Stimulated activated CD8-positive, alpha-beta memory T cell treated with anti-CD3 and anti-CD28 coated beads, Interleukin-7, amount 100 ng/mL, for 48 hours (primary cell): ENCODE data around the gene TCF12.
"Not testable (repeated sequence)": the region's sequence is repeated elsewhere in the genome, so short reads cannot be mapped to it uniquely, and the experiment has no call there.

ENCODE experiments used
- DNase-seq, 2 donors: peaks; one replicate each; pipeline ENCODE4 v3.0.0-alpha.2; 2020; ENCODE audit warnings: low read depth in 1 of 2; ENCODE audit errors: extremely low read depth in 1 of 2

The TCF12 gene

GRCh38 chr15:57012556-57012955, 94.1 kb downstream of the TCF12 start:
- DNase-seq = no peak

DNA sequence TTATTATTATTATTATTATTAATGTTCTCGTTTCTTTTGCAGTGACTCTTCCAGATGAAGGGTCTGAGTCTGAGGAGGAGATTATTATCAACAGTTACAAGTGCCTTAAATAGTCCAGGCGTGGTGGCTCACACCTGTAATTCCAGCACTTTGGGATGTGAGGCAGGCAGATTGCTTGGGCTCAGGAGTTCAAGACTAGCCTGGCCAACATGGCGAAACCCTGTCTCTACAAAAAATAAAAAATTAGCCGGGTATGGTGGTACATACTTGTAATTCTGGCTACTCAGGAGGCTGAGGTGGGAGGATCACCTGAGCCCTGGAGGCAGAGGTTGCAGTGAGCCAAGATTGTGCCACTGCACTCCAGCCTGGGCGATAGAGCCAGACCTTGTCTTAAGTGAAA, 96.5 kb downstream of the TCF12 start:
- DNase-seq = not testable (repeated sequence)

DNA sequence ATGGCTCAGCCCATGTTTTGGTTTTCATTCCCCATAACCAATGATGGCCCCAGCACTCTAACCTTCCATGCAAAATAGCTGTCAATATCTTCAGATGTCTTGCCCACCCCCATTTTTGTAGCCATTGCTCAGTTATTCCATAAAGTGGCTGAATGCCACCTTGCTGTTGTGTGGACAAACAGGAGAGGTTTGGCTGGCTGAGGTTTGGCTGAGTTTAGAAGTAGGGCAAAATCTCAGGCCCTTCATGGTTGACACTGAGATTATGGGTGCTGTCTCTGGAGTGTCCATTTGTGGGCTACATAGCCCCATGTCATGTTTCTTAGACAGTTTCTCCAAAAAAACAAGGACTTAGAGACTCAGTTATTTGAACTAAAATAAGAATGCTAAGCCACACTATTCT, 96.9 kb downstream of the TCF12 start:
- DNase-seq = no peak

DNA sequence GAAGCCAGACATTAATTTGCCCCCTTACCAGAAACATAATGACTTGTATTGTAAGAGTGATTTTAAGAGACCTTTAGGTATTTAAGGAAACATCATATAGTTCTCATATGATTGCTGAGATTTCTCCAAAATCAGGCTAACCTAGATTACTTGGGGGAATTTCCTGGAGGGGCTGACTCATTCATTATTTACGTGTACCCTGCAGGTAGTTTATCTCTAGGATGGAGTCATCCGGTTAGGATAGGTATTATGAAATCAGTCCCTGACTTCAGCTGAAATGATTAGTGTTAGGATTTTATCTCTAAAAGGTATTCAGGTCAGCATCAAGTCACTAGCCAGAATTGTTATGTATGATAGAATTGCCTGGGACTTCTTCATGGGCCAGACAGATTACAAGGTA, 97.5 kb downstream of the TCF12 start:
- DNase-seq = no peak

DNA sequence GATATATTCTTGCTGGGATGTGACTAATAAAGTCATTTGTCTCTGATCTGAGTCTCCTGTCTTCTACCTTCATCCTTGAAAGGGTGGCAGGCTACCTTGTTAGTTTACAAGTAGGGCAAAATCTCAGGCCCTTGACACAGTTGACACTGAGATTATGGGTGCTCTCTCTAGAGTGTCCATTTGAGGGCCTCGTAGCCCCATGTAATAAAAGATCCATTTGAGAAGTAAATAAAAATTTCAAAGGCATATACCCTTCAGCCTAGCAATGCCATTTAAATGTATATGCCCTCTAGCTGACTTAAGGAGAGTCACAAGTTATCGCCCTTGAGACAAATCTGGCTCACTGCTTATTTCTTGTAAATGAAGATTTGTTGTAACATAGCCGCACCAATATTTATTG, 98.6 kb downstream of the TCF12 start:
- DNase-seq = no peak

DNA sequence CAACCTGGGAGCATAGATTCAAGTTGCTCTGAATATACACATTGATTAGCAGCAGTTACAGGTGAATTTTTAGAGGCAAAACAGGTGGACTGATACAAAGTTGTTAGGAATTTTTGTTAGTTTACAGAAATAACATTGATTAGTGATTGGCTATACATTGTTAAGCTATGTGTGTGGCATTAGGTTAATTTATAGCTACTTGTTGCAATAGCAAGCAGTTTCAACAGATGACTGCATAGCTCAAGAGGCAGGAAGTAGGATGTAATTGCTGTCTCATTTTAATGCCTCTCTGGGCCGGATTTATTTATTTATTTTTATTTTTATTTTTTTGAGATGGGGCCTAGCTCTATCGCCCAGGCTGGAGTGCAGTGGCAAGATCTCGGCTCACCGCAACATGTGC, 99.7 kb downstream of the TCF12 start:
- no peak for DNase-seq

GRCh38 chr15:57019496-57020160, 101.2 kb downstream of the TCF12 start:
- DNase-seq = no peak

DNA sequence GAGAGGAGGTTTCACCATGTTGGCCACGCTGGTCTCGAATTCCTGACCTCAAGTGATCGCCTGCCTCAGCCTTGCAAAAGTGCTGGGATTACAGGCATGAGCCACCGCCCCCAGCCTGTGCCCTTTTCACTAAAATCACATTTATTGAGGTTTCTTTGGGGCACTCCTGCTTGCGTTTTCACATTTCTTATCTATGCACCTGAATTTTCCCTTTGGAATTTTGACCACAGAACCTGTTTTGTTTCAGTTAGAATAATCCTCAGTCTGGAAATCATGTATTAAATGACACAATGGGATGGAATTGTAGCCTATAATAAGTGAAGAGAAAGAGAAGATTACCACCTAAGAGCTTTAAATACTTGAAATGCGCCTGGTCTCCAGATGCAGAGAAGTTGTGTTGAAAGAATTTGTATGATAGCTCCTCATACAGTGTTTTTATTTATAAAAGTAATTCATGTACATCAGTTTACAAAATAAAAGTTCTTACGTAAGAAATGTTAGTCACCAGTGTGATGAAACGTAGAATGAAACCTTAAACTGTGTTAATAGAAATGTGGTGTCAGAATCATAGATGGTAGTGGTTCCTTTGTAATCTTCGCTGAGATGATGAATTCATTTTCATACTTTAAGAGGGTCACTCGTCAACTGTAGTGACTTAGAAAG, 107.0 kb downstream of the TCF12 start:
- DNase-seq = no peak

- no peak for DNase-seq
Measured at GRCh38 chr15:57026016-57026592, 107.7 kb downstream of the TCF12 start.

GRCh38 chr15:57027596-57027995, 109.2 kb downstream of the TCF12 start:
- DNase-seq = no peak

GRCh38 chr15:57028176-57028575, 109.7 kb downstream of the TCF12 start:
- no peak for DNase-seq

DNA sequence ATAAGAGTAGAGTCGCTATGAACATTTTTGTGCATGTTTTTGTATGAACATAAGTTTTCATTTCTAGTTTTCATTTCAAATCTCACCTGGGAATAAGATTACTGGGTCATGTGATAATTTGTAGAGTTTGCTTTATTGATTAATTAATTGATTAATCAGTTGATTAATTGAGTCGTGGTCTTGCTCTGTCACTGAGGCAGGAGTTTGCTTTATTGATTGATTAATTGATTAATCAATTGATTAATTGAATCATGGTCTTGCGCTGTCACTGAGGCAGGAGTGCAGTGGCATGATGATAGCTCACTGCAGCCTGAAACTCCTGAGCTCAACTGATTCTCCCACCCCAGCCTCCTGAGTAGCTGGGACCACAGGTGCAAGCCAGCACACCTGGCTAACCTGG, 111.6 kb downstream of the TCF12 start:
- DNase-seq = no peak

GRCh38 chr15:57031082-57031481, 112.6 kb downstream of the TCF12 start:
- DNase-seq = no peak

DNA sequence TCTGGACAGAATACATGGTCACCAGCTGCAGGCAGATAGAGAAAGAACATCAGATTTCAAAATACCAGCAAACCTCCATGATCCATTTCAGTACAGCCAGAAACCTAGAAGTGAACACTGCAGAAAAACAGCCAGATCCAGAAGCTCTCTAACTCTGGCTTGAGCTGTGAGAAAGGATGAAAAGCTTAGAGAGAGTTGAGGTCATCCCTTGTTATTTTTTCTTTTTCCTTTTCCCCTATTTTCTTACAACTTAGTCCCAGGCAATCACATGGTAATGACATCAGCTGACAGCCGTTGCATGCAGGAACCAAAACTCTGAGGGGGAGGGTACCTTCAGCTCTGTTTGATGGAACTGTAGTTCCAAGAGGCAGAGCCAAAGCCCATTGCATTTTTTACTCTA, 113.2 kb downstream of the TCF12 start:
- DNase-seq = no peak

DNA sequence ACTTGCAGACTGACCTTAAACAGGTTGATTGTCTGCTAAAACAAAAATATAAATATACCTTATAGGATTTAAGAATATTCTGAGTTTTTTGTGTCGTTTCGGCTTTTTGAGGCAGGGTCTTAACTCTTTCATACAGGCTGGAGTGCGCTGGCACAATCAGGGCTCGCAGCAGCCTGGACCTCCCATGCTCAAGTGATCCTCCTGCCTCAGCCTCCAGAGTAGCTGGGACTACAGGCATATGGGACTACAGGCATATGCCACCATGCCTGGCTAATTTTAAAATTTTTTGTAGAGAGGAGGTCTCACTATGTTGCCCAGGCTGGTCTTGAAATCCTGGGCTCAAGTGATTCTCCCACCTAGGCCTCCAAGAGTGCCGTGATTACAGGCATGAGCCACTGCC, 113.9 kb downstream of the TCF12 start:
- no peak for DNase-seq

GRCh38 chr15:57033715-57034439, 115.4 kb downstream of the TCF12 start:
- DNase-seq = no peak

DNA sequence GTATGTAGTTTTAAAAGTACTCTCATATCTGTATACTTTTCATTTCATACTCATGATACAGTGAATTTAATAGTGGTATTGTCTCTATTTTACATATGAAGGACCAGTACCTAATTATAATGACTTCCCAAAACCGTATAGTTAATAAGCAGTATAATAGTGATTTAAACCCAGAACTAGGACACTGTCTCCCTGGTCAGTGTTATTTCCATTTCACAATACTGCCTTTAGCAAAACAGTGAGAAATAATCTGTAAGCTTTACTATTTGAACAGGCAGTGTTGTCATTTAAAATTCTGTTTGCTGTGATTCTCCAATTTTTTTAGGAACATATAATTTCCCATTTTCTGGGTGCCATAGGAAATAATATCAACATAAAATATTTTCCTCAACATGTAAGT, 116.2 kb downstream of the TCF12 start:
- no peak for DNase-seq

DNA sequence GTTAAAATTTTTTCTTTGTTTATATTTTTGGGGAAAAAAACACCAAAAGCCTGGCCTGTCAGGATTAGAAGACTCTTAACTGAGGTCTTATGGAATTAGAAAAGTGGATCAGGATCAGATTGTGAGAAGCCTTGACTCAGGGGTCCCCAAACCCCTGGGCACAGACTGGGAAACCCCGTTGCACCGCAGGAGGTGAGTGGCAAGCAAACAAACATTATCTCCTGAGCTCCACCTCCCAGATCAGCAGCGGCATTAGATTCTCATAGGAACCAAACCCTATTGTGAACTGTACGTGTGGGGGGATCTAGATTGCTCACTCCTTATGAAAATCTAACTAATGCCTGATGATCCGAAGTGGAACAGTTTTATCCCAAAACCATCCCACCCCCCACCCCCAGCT, 117.2 kb downstream of the TCF12 start:
- DNase-seq = no peak

GRCh38 chr15:57036352-57036751, 117.9 kb downstream of the TCF12 start:
- no peak for DNase-seq

- DNase-seq = no peak
Measured at GRCh38 chr15:57037548-57037947, 119.1 kb downstream of the TCF12 start.

DNA sequence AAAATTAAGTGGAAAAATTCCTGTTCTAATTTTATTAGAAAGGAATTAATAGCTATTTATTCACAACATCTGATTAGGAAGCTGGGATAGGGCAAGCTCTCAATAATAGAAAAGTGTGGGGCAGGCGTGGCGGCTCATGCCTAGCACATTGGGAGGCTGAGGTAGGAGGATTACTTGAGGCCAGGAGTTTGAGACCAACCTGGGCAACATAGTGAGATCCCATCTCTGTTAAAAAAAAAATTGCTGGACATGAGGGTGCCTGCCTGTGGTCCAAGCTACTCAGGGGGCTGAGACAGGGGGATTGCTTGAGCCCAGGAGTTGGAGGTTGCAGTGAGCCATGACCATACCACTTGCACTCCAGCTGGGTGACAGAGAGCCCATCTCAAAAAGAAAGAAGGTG, 119.6 kb downstream of the TCF12 start:
- DNase-seq = no peak

GRCh38 chr15:57038496-57038895, 120.1 kb downstream of the TCF12 start:
- no peak for DNase-seq
